Brain pericyte (primary cell): ENCODE measurements around the gene ZNF827.

Experiments
- DNase-seq: peaks from one replicate; pipeline ENCODE4 v3.0.0-alpha.2; 2012; ENCODE audit warnings: low read depth, low spot score

Gene ZNF827

GRCh38 chr4:145935253-145936141 lies 3.1 kb downstream of the ZNF827 start:
- DNase-seq = no peak

- no peak for DNase-seq
These were observed 4.1 kb downstream of the ZNF827 start for GRCh38 chr4:145934434-145935047.

GRCh38 chr4:145933134-145933533 lies 5.5 kb downstream of the ZNF827 start:
- no peak for DNase-seq

GRCh38 chr4:145931403-145931802 lies 7.2 kb downstream of the ZNF827 start:
- DNase-seq = no peak

- no peak for DNase-seq
These were observed 8.0 kb downstream of the ZNF827 start for GRCh38 chr4:145930592-145930991.

GRCh38 chr4:145929415-145930178 lies 9.0 kb downstream of the ZNF827 start:
- DNase-seq = no peak

- no peak for DNase-seq
These were observed 9.9 kb downstream of the ZNF827 start for GRCh38 chr4:145928748-145929147.

- DNase-seq = no peak
These were observed 11.6 kb downstream of the ZNF827 start for GRCh38 chr4:145927030-145927429.

- no peak for DNase-seq
These were observed 17.4 kb downstream of the ZNF827 start for GRCh38 chr4:145921231-145921630.

GRCh38 chr4:145920205-145920604 lies 18.4 kb downstream of the ZNF827 start:
- DNase-seq = no peak

- DNase-seq = no peak
These were observed 26.2 kb downstream of the ZNF827 start for GRCh38 chr4:145912376-145912775.

GRCh38 chr4:145909773-145910172 lies 28.9 kb downstream of the ZNF827 start:
- DNase-seq = no peak

- no peak for DNase-seq
These were observed 29.3 kb downstream of the ZNF827 start for GRCh38 chr4:145909281-145909715.

GRCh38 chr4:145907812-145908211 lies 30.8 kb downstream of the ZNF827 start:
- no peak for DNase-seq

- no peak for DNase-seq
These were observed 31.2 kb downstream of the ZNF827 start for GRCh38 chr4:145907390-145907789.

GRCh38 chr4:145904413-145905177 lies 34.0 kb downstream of the ZNF827 start:
- no peak for DNase-seq

GRCh38 chr4:145902522-145902921 lies 36.1 kb downstream of the ZNF827 start:
- no peak for DNase-seq

- peak; percentile 56 for DNase-seq
These were observed 38.6 kb downstream of the ZNF827 start for GRCh38 chr4:145899886-145900460.

GRCh38 chr4:145898926-145899531 lies 39.6 kb downstream of the ZNF827 start:
- DNase-seq = peak; percentile 70

- no peak for DNase-seq
These were observed 40.2 kb downstream of the ZNF827 start for GRCh38 chr4:145898466-145898865.

GRCh38 chr4:145895056-145895455 lies 43.6 kb downstream of the ZNF827 start:
- no peak for DNase-seq
